HCT116 (cell line): ENCODE measurements around the gene TGOLN2.

Experiments
- CEBPB ChIP-seq: IDR thresholded peaks from 2 replicates; pipeline ENCODE4 v1.6.1; 2012; ENCODE audit warnings: low read depth
- REST ChIP-seq: IDR thresholded peaks from 2 replicates; pipeline ENCODE4 v1.6.1; 2012; ENCODE audit warnings: low read depth
- SP1 ChIP-seq: IDR thresholded peaks from 2 replicates; pipeline ENCODE4 v1.6.1; 2012; ENCODE audit warnings: low read depth
- ZBTB33 ChIP-seq: IDR thresholded peaks from 2 replicates; pipeline ENCODE4 v1.6.1; 2011; ENCODE audit warnings: mild to moderate bottlenecking, low read length, moderate library complexity; ENCODE audit not compliant: insufficient replicate concordance; ENCODE audit errors: extremely low read depth
- TF ChIP-seq, protein P1 (sequence below), 3 experiments: fragments of 200-600 bp in 1 of 3; sonication (generic) in 1 of 3; IDR thresholded peaks in 2 of 3; conservative IDR thresholded peaks in 1 of 3; 2 replicates each; pipeline ENCODE4 v1.5.1; 2012 to 2017; ENCODE audit warnings: low read depth in 2 of 3, low read length in 2 of 3, antibody characterized with exemption in 1 of 3, borderline replicate concordance in 1 of 3, control low read depth in 1 of 3, mild to moderate bottlenecking in 1 of 3, mixed read lengths in 1 of 3, mixed run types in 1 of 3, moderate library complexity in 1 of 3; ENCODE audit not compliant: insufficient read depth in 1 of 3

DNA sequence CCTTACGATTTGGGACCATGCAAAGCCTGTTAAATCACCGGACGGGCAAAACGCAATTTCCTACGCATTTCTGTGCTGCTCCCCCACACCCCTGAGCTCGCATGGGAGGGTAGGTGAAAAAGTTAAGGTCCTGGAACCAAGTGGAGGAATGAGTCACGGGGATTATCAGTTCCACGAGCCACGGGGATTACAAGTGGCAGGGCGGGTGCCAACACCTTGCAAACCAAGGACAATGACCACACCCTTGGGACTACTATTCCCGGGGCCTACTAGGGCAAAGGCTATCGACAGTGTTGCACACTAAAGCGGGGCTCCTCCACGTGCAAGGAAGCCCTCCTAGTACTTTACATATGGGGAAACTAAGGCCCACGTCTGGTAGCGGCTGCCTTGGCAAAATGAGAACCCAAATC is 26.1 kb upstream of the TGOLN2 start:
- TF ChIP-seq REST (no peak), ZBTB33 (no peak), SP1 (no peak), CEBPB (no peak)
- TF ChIP-seq, protein P1, sequence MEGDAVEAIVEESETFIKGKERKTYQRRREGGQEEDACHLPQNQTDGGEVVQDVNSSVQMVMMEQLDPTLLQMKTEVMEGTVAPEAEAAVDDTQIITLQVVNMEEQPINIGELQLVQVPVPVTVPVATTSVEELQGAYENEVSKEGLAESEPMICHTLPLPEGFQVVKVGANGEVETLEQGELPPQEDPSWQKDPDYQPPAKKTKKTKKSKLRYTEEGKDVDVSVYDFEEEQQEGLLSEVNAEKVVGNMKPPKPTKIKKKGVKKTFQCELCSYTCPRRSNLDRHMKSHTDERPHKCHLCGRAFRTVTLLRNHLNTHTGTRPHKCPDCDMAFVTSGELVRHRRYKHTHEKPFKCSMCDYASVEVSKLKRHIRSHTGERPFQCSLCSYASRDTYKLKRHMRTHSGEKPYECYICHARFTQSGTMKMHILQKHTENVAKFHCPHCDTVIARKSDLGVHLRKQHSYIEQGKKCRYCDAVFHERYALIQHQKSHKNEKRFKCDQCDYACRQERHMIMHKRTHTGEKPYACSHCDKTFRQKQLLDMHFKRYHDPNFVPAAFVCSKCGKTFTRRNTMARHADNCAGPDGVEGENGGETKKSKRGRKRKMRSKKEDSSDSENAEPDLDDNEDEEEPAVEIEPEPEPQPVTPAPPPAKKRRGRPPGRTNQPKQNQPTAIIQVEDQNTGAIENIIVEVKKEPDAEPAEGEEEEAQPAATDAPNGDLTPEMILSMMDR (IDR thresholded peaks at IDR 0.05 in 2 of 3, conservative IDR thresholded peaks at IDR 0.05 in 1 of 3; ENCODE audit: borderline replicate concordance in 1 of 3, insufficient read depth in 1 of 3, low read depth in 2 of 3, low read length in 2 of 3), result no peak
